Body of pancreas (tissue), 4 donors: ENCODE results near the gene MKI67. TPM values are rescaled to one million over a fixed set of nuclear protein-coding genes. Genes with fewer than 3 reads are reported as not detected.

Experiments used
- ATAC-seq: fragments of 150-250 bp; one replicate; pipeline ENCODE4 v1.9.1; 2016
- DNase-seq, 4 donors: peaks; one replicate each; pipeline ENCODE4 v3.0.0-alpha.2; 2019
- H3K27ac ChIP-seq, 4 donors: fragments of 200-600 bp; sonication (generic); 1 replicate in 3 of 4; 2 replicates in 1 of 4; pipeline versions ENCODE4 v1.5.1 to v1.6.1; 2016 to 2019; ENCODE audit warnings: mild to moderate bottlenecking in 1 of 4, mixed read lengths in 1 of 4, moderate library complexity in 1 of 4
- H3K27me3 ChIP-seq, 2 donors: fragments of 200-600 bp; sonication (generic); one replicate each; pipeline ENCODE4 v1.6.0; 2016; ENCODE audit warnings: mild to moderate bottlenecking in 1 of 2
- H3K36me3 ChIP-seq, 2 donors: fragments of 200-600 bp; sonication (generic); replicated peaks in 1 of 2; 2 replicates each; pipeline ENCODE4 v1.5.1; 2016; ENCODE audit warnings: low read depth in 2 of 2; ENCODE audit not compliant: insufficient read depth in 1 of 2
- H3K4me1 ChIP-seq: fragments of 200-600 bp; sonication (generic); one replicate; pipeline ENCODE4 v1.6.0; 2016
- H3K4me3 ChIP-seq, 2 donors: fragments of 200-600 bp; sonication (generic); 1 replicate in 1 of 2; 2 replicates in 1 of 2; pipeline ENCODE4 v1.5.1; 2016 to 2019
- H3K9me3 ChIP-seq, 3 donors: fragments of 200-600 bp; sonication (generic); 1 replicate in 2 of 3; 2 replicates in 1 of 3; pipeline ENCODE4 v1.5.1; 2016
- POLR2A ChIP-seq, 3 donors: fragments of 450-650 bp; IDR thresholded peaks; one replicate each; pipeline ENCODE4 v1.6.1; 2016; ENCODE audit warnings: antibody characterized with exemption in 3 of 3, mild to moderate bottlenecking in 2 of 3
- WGBS, 2 donors: methylation state at CpG; one replicate each; pipeline ENCODE4 v1.1.5; 2017; 5-methylcytosine and 5-hydroxymethylcytosine counted together
- intact Hi-C: fragments of 100-400 bp; cut with DNase I; formaldehyde crosslinking; loops from one replicate; pipeline ENCODE4 v1.15.1; 2023
- total RNA-seq, 2 donors: library from RNA; depleted of rRNA; stranded (reverse); fragments of >200 nt; gene quantifications; one replicate each; pipeline ENCODE4 v1.1.0, GENCODE V29; 2016
- TF ChIP-seq, protein P1 (sequence below), 7 experiments: fragments of 450-650 bp in 4 of 7; fragments of 200-600 bp in 3 of 7; sonication (generic) in 3 of 7; IDR thresholded peaks; one replicate each; pipeline ENCODE4 v1.5.1; 2016 to 2019; ENCODE audit warnings: antibody characterized with exemption in 7 of 7

MKI67 gene
- total RNA-seq, 2 donors from 2014 or later, result under 0.01 to 0.33 TPM

DNA sequence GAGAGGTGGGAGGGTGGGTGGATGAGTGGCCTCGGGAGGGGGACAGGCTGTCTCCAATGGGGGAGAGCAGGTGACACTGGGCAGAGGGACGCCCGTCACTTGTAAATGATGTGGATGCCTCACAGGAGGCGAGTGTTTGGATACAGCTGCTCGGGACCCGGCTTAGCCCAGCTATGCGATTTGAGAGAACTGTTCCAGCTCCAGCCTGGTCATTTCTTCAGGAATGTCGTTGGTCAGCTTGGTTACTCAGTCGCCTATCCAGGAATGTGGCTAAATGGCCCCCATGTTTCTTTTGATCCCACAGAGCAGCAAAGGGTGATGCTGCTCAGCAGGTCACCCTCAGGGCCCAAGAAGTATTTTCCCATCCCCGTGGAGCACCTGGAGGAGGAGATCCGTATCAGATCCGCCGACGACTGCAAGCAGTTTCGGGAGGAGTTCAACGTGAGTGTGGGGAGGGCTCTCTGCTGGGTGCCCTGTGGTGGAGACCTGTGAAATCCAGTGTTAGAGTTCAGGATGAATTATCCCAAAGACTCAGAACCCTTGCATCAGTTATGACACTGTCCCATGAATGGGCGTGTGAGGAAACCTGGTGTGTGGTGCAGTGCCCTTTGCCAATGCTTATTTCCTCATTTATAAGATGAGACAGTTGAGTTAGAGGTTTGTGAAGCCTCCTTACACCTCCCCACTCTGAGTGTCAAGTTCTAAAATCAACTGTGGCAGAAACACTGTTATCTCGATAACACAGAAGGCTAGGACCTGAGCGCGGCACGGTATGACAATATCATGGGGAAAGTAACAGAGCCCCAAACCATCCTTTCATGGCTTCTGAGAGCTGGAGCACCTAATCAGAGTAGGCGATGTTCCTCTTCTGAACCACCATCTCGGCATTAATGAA, 76.8 kb downstream of the MKI67 start:
- TF ChIP-seq, protein P1, sequence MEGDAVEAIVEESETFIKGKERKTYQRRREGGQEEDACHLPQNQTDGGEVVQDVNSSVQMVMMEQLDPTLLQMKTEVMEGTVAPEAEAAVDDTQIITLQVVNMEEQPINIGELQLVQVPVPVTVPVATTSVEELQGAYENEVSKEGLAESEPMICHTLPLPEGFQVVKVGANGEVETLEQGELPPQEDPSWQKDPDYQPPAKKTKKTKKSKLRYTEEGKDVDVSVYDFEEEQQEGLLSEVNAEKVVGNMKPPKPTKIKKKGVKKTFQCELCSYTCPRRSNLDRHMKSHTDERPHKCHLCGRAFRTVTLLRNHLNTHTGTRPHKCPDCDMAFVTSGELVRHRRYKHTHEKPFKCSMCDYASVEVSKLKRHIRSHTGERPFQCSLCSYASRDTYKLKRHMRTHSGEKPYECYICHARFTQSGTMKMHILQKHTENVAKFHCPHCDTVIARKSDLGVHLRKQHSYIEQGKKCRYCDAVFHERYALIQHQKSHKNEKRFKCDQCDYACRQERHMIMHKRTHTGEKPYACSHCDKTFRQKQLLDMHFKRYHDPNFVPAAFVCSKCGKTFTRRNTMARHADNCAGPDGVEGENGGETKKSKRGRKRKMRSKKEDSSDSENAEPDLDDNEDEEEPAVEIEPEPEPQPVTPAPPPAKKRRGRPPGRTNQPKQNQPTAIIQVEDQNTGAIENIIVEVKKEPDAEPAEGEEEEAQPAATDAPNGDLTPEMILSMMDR (IDR thresholded peaks at IDR 0.05), result no peak
- no peak for TF ChIP-seq POLR2A (IDR thresholded peaks at IDR 0.05)
- peak in 1 of 4 donors; percentile 34 for DNase-seq
- Histone ChIP-seq H3K27ac (peak overlapping the region in 1 of 4 donors; percentile 26), H3K36me3 (no peaks in the 10 kb centered on the region), H3K4me3 (no peak overlapping the region), H3K4me1 (no peaks in the 10 kb centered on the region), H3K9me3 (no peaks in the 10 kb centered on the region), H3K27me3 (no peaks in the 10 kb centered on the region)
- 65 to 75% methylated on average over 23 of the region's 23 CpGs for WGBS, 2 donors
- ATAC-seq, result no peak
- intact Hi-C loops, result no loop called here

DNA sequence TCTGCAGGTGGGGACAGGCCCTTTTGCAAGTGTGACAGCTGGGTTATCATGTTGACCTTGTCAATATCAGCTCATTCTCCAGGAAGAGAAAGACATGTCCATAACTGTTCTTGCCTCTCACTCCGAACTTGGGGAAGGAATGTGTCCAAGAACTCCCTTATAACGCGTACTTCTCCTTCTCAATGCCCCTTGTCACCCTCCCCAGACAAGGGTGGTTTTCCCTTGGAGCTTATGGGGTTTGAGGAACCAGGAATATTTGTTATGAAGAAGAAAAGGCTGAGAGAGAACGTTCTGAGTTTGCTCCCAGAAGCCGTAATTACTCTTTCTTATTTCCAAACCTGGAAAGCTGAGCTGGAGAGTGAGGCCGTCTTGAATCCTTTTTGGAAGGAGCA, 77.4 kb downstream of the MKI67 start:
- H3K27ac ChIP-seq, result peak overlapping the region in 1 of 4 donors; percentile 67
- H3K4me3 ChIP-seq, result no peak overlapping the region
- no peaks in the 10 kb centered on the region for H3K4me1 ChIP-seq

DNA sequence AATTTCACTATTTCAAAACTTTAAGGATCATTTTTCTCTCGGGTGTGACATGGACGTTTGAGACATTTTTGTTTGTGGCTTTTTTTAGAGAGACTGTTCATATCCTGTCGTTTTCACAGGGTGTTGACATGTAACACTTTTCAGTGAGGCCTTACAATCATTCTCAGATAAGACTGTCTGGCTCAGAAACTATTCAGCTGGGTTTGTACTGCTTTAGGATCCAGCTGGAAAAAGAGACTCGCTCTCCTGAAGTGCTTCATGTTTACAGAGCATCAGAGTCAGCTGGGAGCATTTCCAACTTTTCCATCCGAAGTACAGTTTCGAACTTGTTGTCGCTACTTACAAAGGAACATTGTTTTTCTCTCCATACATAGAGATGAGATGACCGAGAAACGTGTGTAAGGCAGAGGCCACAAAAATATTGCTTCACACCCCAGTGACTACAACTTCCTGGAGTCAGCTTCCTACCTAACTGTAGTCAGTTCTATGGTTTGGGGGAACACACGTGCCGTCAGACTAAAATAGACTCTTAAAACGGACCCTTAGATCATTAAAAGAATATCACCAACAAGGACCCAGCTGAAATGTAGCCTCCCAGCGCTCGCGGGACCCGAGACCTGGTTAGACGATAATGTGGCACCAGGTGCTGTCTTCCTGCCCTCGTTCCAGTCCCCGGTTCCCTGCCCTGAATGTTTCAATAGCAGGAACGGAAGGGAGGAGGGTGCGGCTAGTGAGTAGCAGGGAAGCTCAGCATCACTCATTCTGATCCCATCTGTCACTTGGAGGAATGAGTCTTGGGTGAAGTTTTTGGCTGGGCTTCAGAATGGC, 78.0 kb downstream of the MKI67 start:
- ATAC-seq (no peak), DNase-seq (peak in 1 of 4 donors; percentile 44)
- Histone ChIP-seq H3K36me3 (no peaks in the 10 kb centered on the region), H3K27ac (peak overlapping the region in 2 of 4 donors; percentile 1 to 67), H3K9me3 (no peaks in the 10 kb centered on the region), H3K4me1 (no peaks in the 10 kb centered on the region), H3K4me3 (no peak overlapping the region), H3K27me3 (no peaks in the 10 kb centered on the region)
- intact Hi-C loops, result no loop called here
- WGBS, 2 donors, result 35 to 45% methylated on average over 21 of the region's 21 CpGs
- no peak for TF ChIP-seq POLR2A (IDR thresholded peaks at IDR 0.05)
- TF ChIP-seq, protein P1 (IDR thresholded peaks at IDR 0.05), result no peak

More for the DNA sequence above, 77.4 kb downstream of the MKI67 start:
- ATAC-seq (no peak), DNase-seq (no peak)
- no peaks in the 10 kb centered on the region for H3K27me3 ChIP-seq
- 66 to 76% methylated on average over 6 of the region's 6 CpGs for WGBS, 2 donors
- H3K9me3 ChIP-seq, result no peaks in the 10 kb centered on the region
- TF ChIP-seq, protein P1 (IDR thresholded peaks at IDR 0.05), result no peak
- no peak for TF ChIP-seq POLR2A (IDR thresholded peaks at IDR 0.05)
- intact Hi-C loops, result no loop called here
- H3K36me3 ChIP-seq, result no peaks in the 10 kb centered on the region

DNA sequence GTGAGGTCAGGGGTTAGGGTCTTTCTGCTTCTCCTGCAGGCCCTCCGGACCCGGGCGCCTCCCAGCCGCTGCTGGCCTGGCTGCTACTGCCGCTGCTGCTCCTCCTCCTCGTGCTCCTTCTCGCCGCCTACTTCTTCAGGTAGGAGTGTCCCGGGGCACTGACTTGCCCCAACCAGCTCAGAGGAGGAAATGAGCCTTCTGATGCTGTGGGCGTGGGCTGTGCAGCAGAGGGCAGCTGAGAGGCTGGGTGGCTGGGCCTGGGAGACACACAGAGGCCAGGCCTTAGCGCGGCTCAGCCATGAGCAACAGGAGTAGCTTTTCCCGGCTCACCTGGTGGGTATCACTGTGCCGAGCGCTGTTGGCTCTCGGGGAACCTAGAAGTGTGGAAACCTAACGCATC, 78.9 kb downstream of the MKI67 start:
- H3K4me1 ChIP-seq, result no peaks in the 10 kb centered on the region
- H3K4me3 ChIP-seq, result no peak overlapping the region
- intact Hi-C loops, result no loop called here
- peak in 2 of 3 donors; percentile 51 to 78 for TF ChIP-seq POLR2A (IDR thresholded peaks at IDR 0.05)
- TF ChIP-seq, protein P1 (IDR thresholded peaks at IDR 0.05), result no peak
- peak in 3 of 4 donors; percentile 34 to 76 (median 46) for DNase-seq
- peak; percentile 17 for ATAC-seq
- no peaks in the 10 kb centered on the region for H3K36me3 ChIP-seq
- 43 to 70% methylated on average over 14 to 16 of the region's 17 CpGs for WGBS, 2 donors
- H3K27me3 ChIP-seq, result no peaks in the 10 kb centered on the region
- peak overlapping the region in 1 of 4 donors; percentile 67 for H3K27ac ChIP-seq
- H3K9me3 ChIP-seq, result no peaks in the 10 kb centered on the region
